OCI-LY7 (cell line): ENCODE results near the gene BACH2. TPM values are rescaled to one million over a fixed set of nuclear protein-coding genes. Genes with fewer than 3 reads are reported as not detected.

Experiments
- BruUV-seq: library from RNA; stranded (reverse); fragments of 400-500 nt; replicated peaks from 2 replicates; lab custom pipeline; 2021; lab: Mats Ljungman, UMichigan
- CTCF ChIA-PET: fragments of 300-600 bp; sonication (Branson Sonifier 250); formaldehyde crosslinking; loops from one replicate; lab custom pipeline; 2022; ENCODE audit warnings: antibody characterized with exemption; ENCODE audit not compliant: unreplicated experiment; lab: Charles Lee
- POLR2A ChIA-PET: fragments of 300-600 bp; sonication (Branson Sonifier 250); formaldehyde crosslinking; loops from one replicate; lab custom pipeline; 2022; ENCODE audit warnings: antibody characterized with exemption; lab: Charles Lee
- DNase-seq: peaks from one replicate; pipeline ENCODE4 v3.0.0-alpha.2; 2015; ENCODE audit warnings: low spot score
- H2AFZ ChIP-seq: fragments of 200-600 bp; sonication (generic), shearing (Covaris generic); 2 replicates; pipeline ENCODE4 v1.6.1; 2014; ENCODE audit warnings: mild to moderate bottlenecking, antibody characterized with exemption, low read length, moderate library complexity
- H3K27ac ChIP-seq: fragments of 200-600 bp; sonication (generic); 2 replicates; pipeline ENCODE4 v1.5.1; 2014; ENCODE audit warnings: mixed run types, low read depth, mild to moderate bottlenecking, moderate library complexity, low read length, inconsistent platforms; ENCODE audit not compliant: poor library complexity, severe bottlenecking
- H3K36me3 ChIP-seq: fragments of 200-600 bp; sonication (generic); 2 replicates; pipeline ENCODE4 v1.6.1; 2014; ENCODE audit warnings: mild to moderate bottlenecking, antibody characterized with exemption, low read length, moderate library complexity, mixed read lengths; ENCODE audit not compliant: insufficient read depth
- H3K4me1 ChIP-seq: fragments of 200-600 bp; sonication (generic); 2 replicates; pipeline ENCODE4 v1.5.1; 2014; ENCODE audit warnings: mild to moderate bottlenecking, low read length; ENCODE audit not compliant: insufficient read depth, poor library complexity, severe bottlenecking
- H3K4me2 ChIP-seq: fragments of 200-600 bp; sonication (generic); 2 replicates; pipeline ENCODE4 v1.6.1; 2014; ENCODE audit warnings: mild to moderate bottlenecking, low read length
- H3K4me3 ChIP-seq: fragments of 200-600 bp; sonication (generic); 2 replicates; pipeline ENCODE4 v1.5.1; 2014; ENCODE audit warnings: mild to moderate bottlenecking, low read depth, low read length; ENCODE audit not compliant: poor library complexity, severe bottlenecking
- H3K79me2 ChIP-seq: fragments of 200-600 bp; sonication (generic); 2 replicates; pipeline ENCODE4 v1.6.1; 2016; ENCODE audit warnings: low read depth, mild to moderate bottlenecking, low read length, moderate library complexity, mixed read lengths; ENCODE audit not compliant: insufficient read depth
- H3K9me2 ChIP-seq: fragments of 200-600 bp; sonication (generic); 2 replicates; pipeline ENCODE4 v1.6.1; 2016; ENCODE audit warnings: mild to moderate bottlenecking, low read length, mixed read lengths; ENCODE audit not compliant: insufficient read depth
- H3K9me3 ChIP-seq: fragments of 200-600 bp; sonication (generic); 2 replicates; pipeline ENCODE4 v1.6.1; 2014; ENCODE audit warnings: mild to moderate bottlenecking, mixed run types, low read length, mixed read lengths
- H4K20me1 ChIP-seq: fragments of 200-600 bp; sonication (generic); 2 replicates; pipeline ENCODE4 v1.6.1; 2014; ENCODE audit warnings: mild to moderate bottlenecking, antibody characterized with exemption, low read length, moderate library complexity, mixed read lengths; ENCODE audit not compliant: insufficient read depth
- CTCF ChIP-seq: fragments of 200-600 bp; sonication (generic); conservative IDR thresholded peaks from 2 replicates; pipeline ENCODE4 v1.5.1; 2014; ENCODE audit warnings: mild to moderate bottlenecking, antibody characterized with exemption, low read length, moderate library complexity, mixed read lengths
- EZH2phosphoT487 ChIP-seq: fragments of 200-600 bp; sonication (generic); IDR thresholded peaks from 2 replicates; pipeline ENCODE4 v1.6.1; 2018; ENCODE audit warnings: low read depth, borderline replicate concordance, mild to moderate bottlenecking, mixed run types, antibody characterized with exemption, low read length, moderate library complexity, mixed read lengths
- intact Hi-C: fragments of 100-400 bp; cut with micrococcal nuclease; formaldehyde crosslinking; loops from one replicate; pipeline ENCODE4 v1.10.0; 2022; ENCODE audit not compliant: unreplicated experiment
- total RNA-seq, 2 experiments: library from RNA; depleted of rRNA in 1 of 2; stranded (reverse); fragments of >200 nt in 1 of 2; shearing (Covaris generic) in 1 of 2; gene quantifications; 2 replicates each; pipeline ENCODE4 v1.2.3, GENCODE V29; 2014 to 2022

Gene BACH2
- total RNA-seq, 2 experiments from 2014 or later = 92.0 to 163 TPM

- H3K9me2 ChIP-seq = no peaks in the 10 kb centered on the region
These were observed 156.0 kb downstream of the BACH2 start for GRCh38 chr6:90140683-90141082.

GRCh38 chr6:90139272-90139817 is 157.3 kb downstream of the BACH2 start:
- ChIA-PET POLR2A (interaction anchor here (1.1 kb wide), 1 partner anchor 8 kb away, joined by 4 read pairs; no protein-coding TSS in a partner anchor), CTCF (no interaction called here)
- 0 out of 2 replicates have a peak, but pooled peaks cover 9% of the 10 kb centered on the region for H4K20me1 ChIP-seq
- no peak overlapping the region for H3K4me2 ChIP-seq
- H3K27ac ChIP-seq = no peak overlapping the region
- H3K79me2 ChIP-seq = peaks cover 69% of the 10 kb centered on the region
- no peak overlapping the region for H2AFZ ChIP-seq
- H3K9me2 ChIP-seq = no peaks in the 10 kb centered on the region
- no TSS peak for BruUV-seq
- TF ChIP-seq CTCF = no peak
- TF ChIP-seq EZH2phosphoT487 = no peak
- H3K9me3 ChIP-seq = no peaks in the 10 kb centered on the region
- peaks cover 44% of the 10 kb centered on the region for H3K36me3 ChIP-seq
- DNase-seq = no peak
- intact Hi-C loops = no loop called here
- peaks cover 8% of the 10 kb centered on the region for H3K4me1 ChIP-seq
- H3K4me3 ChIP-seq = no peak overlapping the region

More at GRCh38 chr6:90140683-90141082, 156.0 kb downstream of the BACH2 start:
- Histone ChIP-seq H4K20me1 (peaks cover 9% of the 10 kb centered on the region; the same call in 1 of the 2 replicates), H3K9me3 (no peaks in the 10 kb centered on the region), H3K4me1 (no peaks in the 10 kb centered on the region), H3K27ac (no peak overlapping the region), H3K4me3 (no peak overlapping the region), H3K79me2 (peaks cover 75% of the 10 kb centered on the region), H2AFZ (no peak overlapping the region), H3K4me2 (no peak overlapping the region), H3K36me3 (peaks cover 44% of the 10 kb centered on the region)
- TF ChIP-seq CTCF = no peak
- TF ChIP-seq EZH2phosphoT487 = no peak
- BruUV-seq = no TSS peak
- DNase-seq = no peak
- ChIA-PET POLR2A (interaction anchor here (1.1 kb wide), 1 partner anchor 9 kb away, joined by 4 read pairs; no protein-coding TSS in a partner anchor), CTCF (no interaction called here)
- intact Hi-C loops = no loop called here

- no peak for DNase-seq
- CTCF ChIA-PET = no interaction called here
- POLR2A ChIA-PET = interaction anchor here (1.3 to 1.5 kb wide), 2 partner anchors 10 to 12 kb away, joined by 3 to 4 read pairs; no protein-coding TSS in a partner anchor
- no peak overlapping the region for H3K4me3 ChIP-seq
- peaks cover 33% of the 10 kb centered on the region for H3K36me3 ChIP-seq
- 0 out of 2 replicates have a peak, but pooled peaks cover 9% of the 10 kb centered on the region for H4K20me1 ChIP-seq
- H2AFZ ChIP-seq = no peak overlapping the region
- intact Hi-C loops = no loop called here
- H3K9me3 ChIP-seq = no peaks in the 10 kb centered on the region
- TF ChIP-seq CTCF (no peak), EZH2phosphoT487 (no peak)
- H3K79me2 ChIP-seq = peaks cover 74% of the 10 kb centered on the region
- peaks cover 23% of the 10 kb centered on the region for H3K4me1 ChIP-seq
- H3K4me2 ChIP-seq = no peak overlapping the region
- BruUV-seq = no TSS peak
- H3K9me2 ChIP-seq = no peaks in the 10 kb centered on the region
- no peak overlapping the region for H3K27ac ChIP-seq
These were observed 159.6 kb downstream of the BACH2 start for GRCh38 chr6:90136837-90137568.
